K562 (cell line): ENCODE results near the gene VRK2. TPM values are rescaled to one million over a fixed set of nuclear protein-coding genes. Genes with fewer than 3 reads are reported as not detected.

Experiments
- ATAC-seq: fragments of 200-7000 bp; cut with Tn5 transposase; 3 replicates; pipeline ENCODE4 v1.9.1; 2020; ENCODE audit warnings: moderate library complexity
- BruUV-seq: library from RNA; stranded (reverse); fragments of 400-500 nt; replicated peaks from 2 replicates; lab custom pipeline; 2021; lab: Mats Ljungman, UMichigan
- CTCF ChIA-PET: fragments of 300-600 bp; formaldehyde crosslinking; extraction: SDS; loops from one replicate; lab custom pipeline; 2021; ENCODE audit warnings: low intra/inter-chr PET ratio; lab: Yijun Ruan, JAX
- POLR2A ChIA-PET: fragments of 300-600, 350-650 bp; sonication (Branson Sonifier 250); formaldehyde crosslinking; extraction: SDS; loops from one replicate; lab custom pipeline; 2021; ENCODE audit warnings: antibody characterized with exemption, inconsistent platforms; lab: Yijun Ruan, JAX
- DNase-seq, 4 experiments: peaks; one replicate each; pipeline versions ENCODE4 v3.0.0 to v3.0.0-alpha.2; 2011 to 2018; ENCODE audit warnings: low spot score in 3 of 4, mixed read lengths in 3 of 4; ENCODE audit errors: extremely low read depth in 1 of 4
- FAIRE-seq: peaks from 2 replicates; lab custom pipeline; 2011; peaks lifted over from hg19 to GRCh38; lab: Jason Lieb, UNC
- H2AFZ ChIP-seq: 2 replicates; pipeline ENCODE4 v1.6.0; 2011; ENCODE audit warnings: low read depth, low read length, control low read depth, inconsistent platforms
- H3K27ac ChIP-seq: fragments of 200-600 bp; 3 replicates; pipeline ENCODE4 v1.8.0; 2011; ENCODE audit warnings: low read depth, mild to moderate bottlenecking, control low read depth, inconsistent platforms, low read length, moderate library complexity, mixed read lengths; ENCODE audit errors: extremely low read depth
- H3K27me3 ChIP-seq, 2 experiments: fragments of 300-600 bp in 1 of 2; 2 replicates in 1 of 2; 3 replicates in 1 of 2; pipeline versions ENCODE4 v1.6.0 to v1.8.0; 2011; ENCODE audit warnings: inconsistent platforms in 2 of 2, low read length in 2 of 2, mild to moderate bottlenecking in 1 of 2, mixed read lengths in 1 of 2, moderate library complexity in 1 of 2; ENCODE audit not compliant: control insufficient read depth in 2 of 2, insufficient read depth in 2 of 2
- H3K36me3 ChIP-seq: fragments of 300-600 bp; 3 replicates; pipeline ENCODE4 v1.8.0; 2011; ENCODE audit warnings: mild to moderate bottlenecking, low read length, inconsistent platforms; ENCODE audit not compliant: control insufficient read depth, insufficient read depth
- H3K4me1 ChIP-seq, 2 experiments: fragments of 200-600 bp in 1 of 2; replicated peaks in 1 of 2; 2 replicates in 1 of 2; 3 replicates in 1 of 2; pipeline versions ENCODE4 v1.5.1 to v1.8.0; 2011; ENCODE audit warnings: inconsistent platforms in 2 of 2, low read length in 2 of 2, mild to moderate bottlenecking in 1 of 2, mixed read lengths in 1 of 2, moderate library complexity in 1 of 2; ENCODE audit not compliant: control insufficient read depth in 2 of 2, insufficient read depth in 2 of 2
- H3K4me2 ChIP-seq: 2 replicates; pipeline ENCODE4 v1.6.1; 2011; ENCODE audit warnings: low read length, control low read depth, inconsistent platforms, mixed read lengths; ENCODE audit not compliant: insufficient read depth
- H3K4me3 ChIP-seq: fragments of 200-600 bp; sonication (generic), shearing (Covaris generic); 2 replicates; pipeline ENCODE4 v1.5.1; 2016; ENCODE audit warnings: control low read depth, inconsistent platforms
- H3K79me2 ChIP-seq: fragments of 200-600 bp; 3 replicates; pipeline ENCODE4 v1.8.0; 2011; ENCODE audit warnings: low read length, inconsistent platforms; ENCODE audit not compliant: control insufficient read depth, insufficient read depth
- H3K9ac ChIP-seq, 2 experiments: 2 replicates each; pipeline versions ENCODE4 v1.6.0 to v1.6.1; 2011; ENCODE audit warnings: low read depth in 2 of 2, low read length in 2 of 2, control low read depth in 1 of 2, inconsistent platforms in 1 of 2, mild to moderate bottlenecking in 1 of 2, mixed read lengths in 1 of 2; ENCODE audit not compliant: insufficient read depth in 1 of 2
- H3K9me1 ChIP-seq: one replicate; pipeline ENCODE4 v1.6.0; 2011; ENCODE audit warnings: inconsistent platforms, mild to moderate bottlenecking, low read length, moderate library complexity; ENCODE audit not compliant: control insufficient read depth, insufficient read depth
- H3K9me3 ChIP-seq: replicated peaks from 2 replicates; pipeline ENCODE4 v1.5.1; 2011; ENCODE audit warnings: low read depth, low read length, inconsistent platforms; ENCODE audit not compliant: control insufficient read depth, insufficient read depth
- H4K20me1 ChIP-seq: replicated peaks from 2 replicates; pipeline ENCODE4 v1.6.1; 2011; ENCODE audit warnings: low read length, inconsistent platforms, mixed read lengths; ENCODE audit not compliant: control insufficient read depth, insufficient read depth
- BACH1 ChIP-seq: fragments of 200-800 bp; sonication (Bioruptor generic); IDR thresholded peaks from 2 replicates; pipeline ENCODE4 v1.6.1; 2016; ENCODE audit warnings: missing genetic modification characterization, missing compliant biosample characterization
- BCOR ChIP-seq: fragments of 450-650 bp; IDR thresholded peaks from 2 replicates; pipeline ENCODE4 v1.6.1; 2016
- BRF1 ChIP-seq: IDR thresholded peaks from 3 replicates; pipeline ENCODE4 v1.6.1; 2011; ENCODE audit warnings: borderline replicate concordance, mild to moderate bottlenecking; ENCODE audit not compliant: insufficient read length; ENCODE audit errors: extremely low read depth
- EGR1 ChIP-seq: fragments of 450-650 bp; conservative IDR thresholded peaks from 2 replicates; pipeline ENCODE4 v1.6.1; 2017; ENCODE audit warnings: mild to moderate bottlenecking
- FOXA3 ChIP-seq, 2 experiments: fragments of 450-650 bp in 1 of 2; sonication (generic) in 1 of 2; formaldehyde crosslinking; IDR thresholded peaks in 1 of 2; conservative IDR thresholded peaks in 1 of 2; 2 replicates each; pipeline versions ENCODE4 v1.4.0 to v1.8.0; 2020 to 2022; ENCODE audit warnings: mild to moderate bottlenecking in 2 of 2, missing genetic modification reagents in 1 of 2
- ILF3 ChIP-seq: fragments of 450-650 bp; IDR thresholded peaks from 2 replicates; pipeline ENCODE4 v1.6.1; 2018; ENCODE audit warnings: antibody characterized with exemption, mild to moderate bottlenecking, moderate library complexity, borderline replicate concordance
- MIER1 ChIP-seq: fragments of 450-650 bp; IDR thresholded peaks from 2 replicates; pipeline ENCODE4 v1.6.1; 2016; ENCODE audit warnings: antibody characterized with exemption, mild to moderate bottlenecking, low read depth
- MTA2 ChIP-seq: fragments of 450-650 bp; IDR thresholded peaks from 2 replicates; pipeline ENCODE4 v1.6.1; 2016; ENCODE audit warnings: low read depth
- NFRKB ChIP-seq: fragments of 450-650 bp; IDR thresholded peaks from 2 replicates; pipeline ENCODE4 v1.6.1; 2016; ENCODE audit warnings: low read depth
- SLC30A9 ChIP-seq: fragments of 250-450 bp; sonication (Bioruptor Pico); IDR thresholded peaks from 2 replicates; pipeline ENCODE4 v1.8.0; 2022; ENCODE audit warnings: mild to moderate bottlenecking, moderate library complexity
- TCF3 ChIP-seq: sonication (generic); formaldehyde crosslinking; IDR thresholded peaks from 2 replicates; pipeline ENCODE4 v1.4.0; 2020; ENCODE audit warnings: mild to moderate bottlenecking, missing genetic modification reagents
- ZNF354B ChIP-seq: fragments of 250-450 bp; sonication (Bioruptor Pico); IDR thresholded peaks from 2 replicates; pipeline ENCODE4 v1.4.0; 2020
- WGBS: fragments of 100-300 bp; shearing (Covaris generic); methylation state at CpG from one replicate; pipeline ENCODE4 v1.1.6; 2016; ENCODE audit warnings: low coverage, mixed read lengths; ENCODE audit not compliant: insufficient coverage; ENCODE audit errors: missing lambda C conversion rate; 5-methylcytosine and 5-hydroxymethylcytosine counted together
- in situ Hi-C: fragments of 300-500 bp; cut with MboI; formaldehyde crosslinking; loops from 4 replicates; pipeline ENCODE4 v1.15.0; 2018; ENCODE audit warnings: inconsistent platforms, mixed read lengths
- intact Hi-C: fragments of 100-400 bp; cut with micrococcal nuclease; formaldehyde crosslinking; loops from 2 replicates; pipeline ENCODE4 v1.14.2; 2022
- polyA plus RNA-seq, 8 experiments: library from polyadenylated mRNA; depleted of rRNA in 4 of 8; stranded (reverse) in 5 of 8; unstranded in 3 of 8; fragments of >200 nt; fragmentation: Nextera tagmentation in 2 of 8; fragmentation: Illumina TruSeq in 1 of 8; extraction: Ambion mirVana in 2 of 8; extraction: Trizol in 1 of 8; gene quantifications; 2 replicates each; pipeline versions ENCODE4 v1.2.1 to v1.2.3, GENCODE V29; 2011 to 2014; ENCODE audit warnings: inconsistent platforms in 1 of 8, missing spikeins in 1 of 8
- total RNA-seq, 7 experiments: library from RNA; depleted of rRNA in 6 of 7; stranded (reverse); fragments of >200 nt in 6 of 7; fragmentation: Illumina TruSeq in 2 of 7; extraction: Trizol in 2 of 7; gene quantifications; 2 replicates each; pipeline versions ENCODE4 v1.2.1 to v1.2.3, GENCODE V29; 2011 to 2021; ENCODE audit warnings: low replicate concordance in 1 of 7
- TF ChIP-seq, protein P1 (sequence below): fragments of 250-450 bp; sonication (Bioruptor Pico); IDR thresholded peaks from 2 replicates; pipeline ENCODE4 v1.4.0; 2020
- TF ChIP-seq, protein P2 (sequence below): fragments of 200-800 bp; sonication (Bioruptor generic); IDR thresholded peaks from 2 replicates; pipeline ENCODE4 v1.6.1; 2017; ENCODE audit warnings: missing genetic modification characterization, missing compliant biosample characterization
- TF ChIP-seq, protein P3 (sequence below): fragments of 250-450 bp; sonication (Bioruptor Pico); IDR thresholded peaks from 2 replicates; pipeline ENCODE4 v1.4.0; 2020; ENCODE audit warnings: borderline replicate concordance

Gene VRK2
- total and polyA plus RNA-seq, 9 of the 15 experiments (the other 6 are each of a cell fraction or from before 2014, with no cell fraction given): 22.6 to 49.2 (median 36.2) TPM

DNA sequence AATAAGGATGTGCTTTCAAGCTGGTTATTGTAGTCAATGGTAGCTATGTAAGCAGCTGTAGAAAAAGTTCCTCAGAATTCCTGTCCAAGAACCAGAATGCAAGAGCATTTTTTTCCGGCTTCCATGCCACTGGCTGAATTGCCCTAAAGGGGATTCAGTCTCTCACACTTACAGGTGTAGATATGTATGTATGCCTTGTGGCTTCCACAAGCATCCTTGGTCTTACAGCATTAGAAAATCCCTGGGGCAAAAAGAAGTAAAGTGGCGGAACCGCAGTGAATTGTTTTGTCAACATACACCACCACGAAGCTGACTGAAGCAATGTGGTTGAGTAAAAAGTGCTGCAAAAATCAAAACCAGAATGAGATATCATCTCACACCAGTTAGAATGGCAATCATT lies 139.9 kb downstream of the VRK2 start:
- H3K4me1 ChIP-seq: no peaks in the 10 kb centered on the region
- H3K4me2 ChIP-seq: no peak overlapping the region
- in situ Hi-C loops (no loop called here), intact Hi-C loops (no loop called here)
- H3K9me3 ChIP-seq: no peaks in the 10 kb centered on the region
- H3K4me3 ChIP-seq: no peak overlapping the region
- H3K9ac ChIP-seq: no peak overlapping the region
- H3K79me2 ChIP-seq: no peaks in the 10 kb centered on the region
- H3K9me1 ChIP-seq: no peaks in the 10 kb centered on the region
- 89% methylated on average over 4 of the region's 4 CpGs for WGBS
- FAIRE-seq: no peak
- no peak for DNase-seq
- ChIA-PET POLR2A (no interaction called here), CTCF (no interaction called here)
- BruUV-seq: no TSS peak
- H2AFZ ChIP-seq: no peak overlapping the region
- ATAC-seq: no peak
- H3K36me3 ChIP-seq: peaks cover 18% of the 10 kb centered on the region; the same call in 2 of the 3 replicates
- no peaks in the 10 kb centered on the region for H3K27me3 ChIP-seq
- no peak overlapping the region for H3K27ac ChIP-seq
- no peaks in the 10 kb centered on the region for H4K20me1 ChIP-seq
- TF ChIP-seq MIER1 (no peak), MTA2 (no peak), NFRKB (no peak), EGR1 (no peak), BRF1 (no peak), BACH1 (tag) (no peak), ILF3 (no peak), SLC30A9 (CRISPR knock-in tag) (no peak), ZNF354B (CRISPR knock-in tag) (no peak), FOXA3 (CRISPR knock-in tag; conservative IDR thresholded peaks at IDR 0.05 in 1 of 2, IDR thresholded peaks at IDR 0.05 in 1 of 2) (no peak), BCOR (no peak), TCF3 (CRISPR knock-in tag) (no peak)
- TF ChIP-seq, protein P1, sequence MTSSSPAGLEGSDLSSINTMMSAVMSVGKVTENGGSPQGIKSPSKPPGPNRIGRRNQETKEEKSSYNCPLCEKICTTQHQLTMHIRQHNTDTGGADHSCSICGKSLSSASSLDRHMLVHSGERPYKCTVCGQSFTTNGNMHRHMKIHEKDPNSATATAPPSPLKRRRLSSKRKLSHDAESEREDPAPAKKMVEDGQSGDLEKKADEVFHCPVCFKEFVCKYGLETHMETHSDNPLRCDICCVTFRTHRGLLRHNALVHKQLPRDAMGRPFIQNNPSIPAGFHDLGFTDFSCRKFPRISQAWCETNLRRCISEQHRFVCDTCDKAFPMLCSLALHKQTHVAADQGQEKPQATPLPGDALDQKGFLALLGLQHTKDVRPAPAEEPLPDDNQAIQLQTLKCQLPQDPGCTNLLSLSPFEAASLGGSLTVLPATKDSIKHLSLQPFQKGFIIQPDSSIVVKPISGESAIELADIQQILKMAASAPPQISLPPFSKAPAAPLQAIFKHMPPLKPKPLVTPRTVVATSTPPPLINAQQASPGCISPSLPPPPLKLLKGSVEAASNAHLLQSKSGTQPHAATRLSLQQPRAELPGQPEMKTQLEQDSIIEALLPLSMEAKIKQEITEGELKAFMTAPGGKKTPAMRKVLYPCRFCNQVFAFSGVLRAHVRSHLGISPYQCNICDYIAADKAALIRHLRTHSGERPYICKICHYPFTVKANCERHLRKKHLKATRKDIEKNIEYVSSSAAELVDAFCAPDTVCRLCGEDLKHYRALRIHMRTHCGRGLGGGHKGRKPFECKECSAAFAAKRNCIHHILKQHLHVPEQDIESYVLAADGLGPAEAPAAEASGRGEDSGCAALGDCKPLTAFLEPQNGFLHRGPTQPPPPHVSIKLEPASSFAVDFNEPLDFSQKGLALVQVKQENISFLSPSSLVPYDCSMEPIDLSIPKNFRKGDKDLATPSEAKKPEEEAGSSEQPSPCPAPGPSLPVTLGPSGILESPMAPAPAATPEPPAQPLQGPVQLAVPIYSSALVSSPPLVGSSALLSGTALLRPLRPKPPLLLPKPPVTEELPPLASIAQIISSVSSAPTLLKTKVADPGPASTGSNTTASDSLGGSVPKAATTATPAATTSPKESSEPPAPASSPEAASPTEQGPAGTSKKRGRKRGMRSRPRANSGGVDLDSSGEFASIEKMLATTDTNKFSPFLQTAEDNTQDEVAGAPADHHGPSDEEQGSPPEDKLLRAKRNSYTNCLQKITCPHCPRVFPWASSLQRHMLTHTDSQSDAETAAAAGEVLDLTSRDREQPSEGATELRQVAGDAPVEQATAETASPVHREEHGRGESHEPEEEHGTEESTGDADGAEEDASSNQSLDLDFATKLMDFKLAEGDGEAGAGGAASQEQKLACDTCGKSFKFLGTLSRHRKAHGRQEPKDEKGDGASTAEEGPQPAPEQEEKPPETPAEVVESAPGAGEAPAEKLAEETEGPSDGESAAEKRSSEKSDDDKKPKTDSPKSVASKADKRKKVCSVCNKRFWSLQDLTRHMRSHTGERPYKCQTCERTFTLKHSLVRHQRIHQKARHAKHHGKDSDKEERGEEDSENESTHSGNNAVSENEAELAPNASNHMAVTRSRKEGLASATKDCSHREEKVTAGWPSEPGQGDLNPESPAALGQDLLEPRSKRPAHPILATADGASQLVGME (CRISPR knock-in tag): no peak
- TF ChIP-seq, protein P2, sequence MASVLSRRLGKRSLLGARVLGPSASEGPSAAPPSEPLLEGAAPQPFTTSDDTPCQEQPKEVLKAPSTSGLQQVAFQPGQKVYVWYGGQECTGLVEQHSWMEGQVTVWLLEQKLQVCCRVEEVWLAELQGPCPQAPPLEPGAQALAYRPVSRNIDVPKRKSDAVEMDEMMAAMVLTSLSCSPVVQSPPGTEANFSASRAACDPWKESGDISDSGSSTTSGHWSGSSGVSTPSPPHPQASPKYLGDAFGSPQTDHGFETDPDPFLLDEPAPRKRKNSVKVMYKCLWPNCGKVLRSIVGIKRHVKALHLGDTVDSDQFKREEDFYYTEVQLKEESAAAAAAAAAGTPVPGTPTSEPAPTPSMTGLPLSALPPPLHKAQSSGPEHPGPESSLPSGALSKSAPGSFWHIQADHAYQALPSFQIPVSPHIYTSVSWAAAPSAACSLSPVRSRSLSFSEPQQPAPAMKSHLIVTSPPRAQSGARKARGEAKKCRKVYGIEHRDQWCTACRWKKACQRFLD (CRISPR knock-in tag): no peak
- TF ChIP-seq, protein P3, sequence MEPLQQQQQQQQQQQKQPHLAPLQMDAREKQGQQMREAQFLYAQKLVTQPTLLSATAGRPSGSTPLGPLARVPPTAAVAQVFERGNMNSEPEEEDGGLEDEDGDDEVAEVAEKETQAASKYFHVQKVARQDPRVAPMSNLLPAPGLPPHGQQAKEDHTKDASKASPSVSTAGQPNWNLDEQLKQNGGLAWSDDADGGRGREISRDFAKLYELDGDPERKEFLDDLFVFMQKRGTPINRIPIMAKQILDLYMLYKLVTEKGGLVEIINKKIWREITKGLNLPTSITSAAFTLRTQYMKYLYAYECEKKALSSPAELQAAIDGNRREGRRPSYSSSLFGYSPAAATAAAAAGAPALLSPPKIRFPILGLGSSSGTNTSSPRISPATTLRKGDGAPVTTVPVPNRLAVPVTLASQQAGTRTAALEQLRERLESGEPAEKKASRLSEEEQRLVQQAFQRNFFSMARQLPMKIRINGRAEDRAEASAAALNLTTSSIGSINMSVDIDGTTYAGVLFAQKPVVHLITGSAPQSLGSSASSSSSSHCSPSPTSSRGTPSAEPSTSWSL (CRISPR knock-in tag): no peak
